HEK293 (cell line): Measurements from ENCODE around the gene RBPJL.

Source experiments
- FEZF1 ChIP-seq: fragments of 450-650 bp; formaldehyde crosslinking; IDR thresholded peaks from 2 replicates; pipeline ENCODE4 v1.5.1; 2016; ENCODE audit warnings: missing biosample characterization, missing genetic modification characterization
- GLIS2 ChIP-seq: fragments of 450-650 bp; formaldehyde crosslinking; IDR thresholded peaks from 2 replicates; pipeline ENCODE4 v1.5.1; 2016; ENCODE audit warnings: missing biosample characterization, missing genetic modification characterization
- HOXC10 ChIP-seq: sonication (generic); formaldehyde crosslinking; IDR thresholded peaks from 2 replicates; pipeline ENCODE4 v1.8.1; 2023; ENCODE audit warnings: mild to moderate bottlenecking, missing genetic modification reagents
- PRDM1 ChIP-seq: fragments of 450-650 bp; formaldehyde crosslinking; IDR thresholded peaks from 2 replicates; pipeline ENCODE4; 2016; ENCODE audit warnings: missing biosample characterization, missing genetic modification characterization
- REPIN1 ChIP-seq: fragments of 450-650 bp; formaldehyde crosslinking; IDR thresholded peaks from 2 replicates; pipeline ENCODE4 v1.5.1; 2017; ENCODE audit warnings: missing biosample characterization, missing genetic modification characterization, low read depth
- TCF7L2 ChIP-seq: IDR thresholded peaks from 2 replicates; pipeline ENCODE4 v1.6.1; 2011; ENCODE audit warnings: low read depth, mild to moderate bottlenecking, inconsistent platforms, low read length, moderate library complexity, borderline replicate concordance
- ZNF175 ChIP-seq: fragments of 450-650 bp; formaldehyde crosslinking; IDR thresholded peaks from 2 replicates; pipeline ENCODE4 v1.5.1; 2016; ENCODE audit warnings: missing biosample characterization, missing genetic modification characterization
- ZNF19 ChIP-seq: fragments of 450-650 bp; formaldehyde crosslinking; IDR thresholded peaks from 2 replicates; pipeline ENCODE4; 2016; ENCODE audit warnings: missing biosample characterization, missing genetic modification characterization, low read depth
- ZNF221 ChIP-seq: fragments of 450-650 bp; formaldehyde crosslinking; IDR thresholded peaks from 2 replicates; pipeline ENCODE4 v1.5.1; 2017; ENCODE audit warnings: missing biosample characterization, missing genetic modification characterization, borderline replicate concordance
- ZNF423 ChIP-seq: fragments of 450-650 bp; formaldehyde crosslinking; IDR thresholded peaks from 2 replicates; pipeline ENCODE4 v1.5.1; 2016; ENCODE audit warnings: missing biosample characterization, missing genetic modification characterization
- ZNF433 ChIP-seq: fragments of 450-650 bp; formaldehyde crosslinking; IDR thresholded peaks from 2 replicates; pipeline ENCODE4 v1.5.1; 2016; ENCODE audit warnings: missing biosample characterization, missing genetic modification characterization, low read depth
- ZNF510 ChIP-seq: fragments of 450-650 bp; formaldehyde crosslinking; IDR thresholded peaks from 2 replicates; pipeline ENCODE4 v1.5.1; 2018; ENCODE audit warnings: mild to moderate bottlenecking, missing genetic modification characterization, missing biosample characterization; ENCODE audit not compliant: insufficient replicate concordance
- ZNF514 ChIP-seq: fragments of 450-650 bp; formaldehyde crosslinking; IDR thresholded peaks from 2 replicates; pipeline ENCODE4 v1.5.1; 2016; ENCODE audit warnings: missing biosample characterization, missing genetic modification characterization
- ZNF529 ChIP-seq: fragments of 450-650 bp; formaldehyde crosslinking; IDR thresholded peaks from 2 replicates; pipeline ENCODE4 v1.5.1; 2017; ENCODE audit warnings: missing genetic modification characterization, missing biosample characterization; ENCODE audit not compliant: insufficient replicate concordance
- ZNF596 ChIP-seq: fragments of 450-650 bp; IDR thresholded peaks from 2 replicates; pipeline ENCODE4 v1.5.0; 2018; ENCODE audit warnings: missing biosample characterization, mild to moderate bottlenecking, missing genetic modification characterization, moderate library complexity
- ZNF621 ChIP-seq: fragments of 450-650 bp; formaldehyde crosslinking; IDR thresholded peaks from 2 replicates; pipeline ENCODE4 v1.5.1; 2017; ENCODE audit warnings: missing biosample characterization, missing genetic modification characterization
- ZNF629 ChIP-seq: fragments of 450-650 bp; formaldehyde crosslinking; IDR thresholded peaks from 2 replicates; pipeline ENCODE4 v1.5.1; 2017; ENCODE audit warnings: missing biosample characterization, missing genetic modification characterization
- ZNF76 ChIP-seq: fragments of 450-650 bp; formaldehyde crosslinking; IDR thresholded peaks from 2 replicates; pipeline ENCODE4; 2016; ENCODE audit warnings: low read depth, missing biosample characterization, missing genetic modification characterization, borderline replicate concordance
- ZNF791 ChIP-seq: fragments of 450-650 bp; formaldehyde crosslinking; IDR thresholded peaks from 2 replicates; pipeline ENCODE4 v1.5.1; 2016; ENCODE audit warnings: missing biosample characterization, missing genetic modification characterization
- ZNF837 ChIP-seq: fragments of 450-650 bp; formaldehyde crosslinking; IDR thresholded peaks from 2 replicates; pipeline ENCODE4 v1.5.1; 2016; ENCODE audit warnings: missing biosample characterization, missing genetic modification characterization
- TF ChIP-seq, protein P1 (sequence below): fragments of 450-650 bp; formaldehyde crosslinking; IDR thresholded peaks from 2 replicates; pipeline ENCODE4 v1.5.1; 2016; ENCODE audit warnings: missing biosample characterization, missing genetic modification characterization
- TF ChIP-seq, protein P2 (sequence below): fragments of 450-650 bp; formaldehyde crosslinking; IDR thresholded peaks from 2 replicates; pipeline ENCODE4 v1.5.1; 2016; ENCODE audit warnings: missing biosample characterization, missing genetic modification characterization
- TF ChIP-seq, protein P3 (sequence below): fragments of 450-650 bp; formaldehyde crosslinking; IDR thresholded peaks from 2 replicates; pipeline ENCODE4 v1.5.1; 2016; ENCODE audit warnings: missing biosample characterization, missing genetic modification characterization
- TF ChIP-seq, protein P4 (sequence below): IDR thresholded peaks from 2 replicates; pipeline ENCODE4 v1.6.1; 2011; ENCODE audit warnings: mild to moderate bottlenecking, low read depth, low read length, borderline replicate concordance
- TF ChIP-seq, protein P5 (sequence below): fragments of 450-650 bp; formaldehyde crosslinking; IDR thresholded peaks from 2 replicates; pipeline ENCODE4 v1.5.1; 2016; ENCODE audit warnings: missing biosample characterization, missing genetic modification characterization, borderline replicate concordance
- TF ChIP-seq, protein P6 (sequence below): fragments of 450-650 bp; formaldehyde crosslinking; IDR thresholded peaks from 2 replicates; pipeline ENCODE4 v1.5.1; 2016; ENCODE audit warnings: missing biosample characterization, missing genetic modification characterization

The RBPJL gene

DNA sequence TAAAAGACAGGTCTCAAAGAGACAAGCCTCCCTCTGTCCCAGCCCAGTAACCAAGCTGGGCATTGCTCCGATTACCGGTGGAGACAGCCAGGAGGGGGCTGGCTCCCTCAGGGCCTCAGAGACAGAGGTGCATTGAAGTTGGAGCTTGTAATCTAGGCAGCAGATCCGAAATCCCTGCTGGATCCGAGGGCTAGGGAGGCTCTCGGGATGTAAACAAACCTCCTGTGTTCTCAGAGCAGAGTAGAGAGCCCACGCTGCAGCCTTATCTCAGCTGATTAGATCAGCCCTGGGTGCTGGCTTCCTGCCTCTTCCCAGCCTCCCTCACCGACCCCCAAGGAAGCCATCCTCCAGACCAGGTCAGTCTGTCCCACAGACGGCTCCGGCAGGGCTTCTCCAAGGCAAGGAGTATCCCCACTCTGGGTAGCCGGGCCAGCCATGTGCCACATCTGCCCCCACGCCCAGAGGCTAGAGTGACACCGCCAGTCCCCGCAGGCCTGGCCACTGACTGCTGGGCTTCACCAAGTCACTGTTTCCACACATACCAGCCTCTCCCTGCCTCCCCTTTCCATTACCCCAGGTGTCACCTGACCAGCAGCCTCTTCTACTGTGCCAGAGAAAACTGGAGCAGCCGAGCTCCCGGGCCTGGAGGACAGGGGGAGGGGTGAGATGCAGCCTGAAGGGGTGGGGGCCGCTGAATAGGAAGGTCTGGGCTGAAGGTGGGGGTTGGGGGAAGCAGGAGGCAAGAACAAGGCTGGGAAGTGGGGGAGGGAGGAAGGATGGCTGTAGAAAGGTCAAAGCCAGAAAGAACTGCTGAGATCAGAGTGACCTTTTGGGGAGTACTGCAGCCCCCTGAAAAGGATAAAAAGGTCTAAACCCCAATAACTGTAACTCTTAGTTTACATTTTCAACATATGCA lies 35.6 kb downstream of the RBPJL start (continued):
- no peak; the same call in 1 of the 2 replicates for TF ChIP-seq FEZF1 (tag by site-specific recombination)
- no peak for TF ChIP-seq ZNF621 (tag by site-specific recombination)
- TF ChIP-seq, protein P1, sequence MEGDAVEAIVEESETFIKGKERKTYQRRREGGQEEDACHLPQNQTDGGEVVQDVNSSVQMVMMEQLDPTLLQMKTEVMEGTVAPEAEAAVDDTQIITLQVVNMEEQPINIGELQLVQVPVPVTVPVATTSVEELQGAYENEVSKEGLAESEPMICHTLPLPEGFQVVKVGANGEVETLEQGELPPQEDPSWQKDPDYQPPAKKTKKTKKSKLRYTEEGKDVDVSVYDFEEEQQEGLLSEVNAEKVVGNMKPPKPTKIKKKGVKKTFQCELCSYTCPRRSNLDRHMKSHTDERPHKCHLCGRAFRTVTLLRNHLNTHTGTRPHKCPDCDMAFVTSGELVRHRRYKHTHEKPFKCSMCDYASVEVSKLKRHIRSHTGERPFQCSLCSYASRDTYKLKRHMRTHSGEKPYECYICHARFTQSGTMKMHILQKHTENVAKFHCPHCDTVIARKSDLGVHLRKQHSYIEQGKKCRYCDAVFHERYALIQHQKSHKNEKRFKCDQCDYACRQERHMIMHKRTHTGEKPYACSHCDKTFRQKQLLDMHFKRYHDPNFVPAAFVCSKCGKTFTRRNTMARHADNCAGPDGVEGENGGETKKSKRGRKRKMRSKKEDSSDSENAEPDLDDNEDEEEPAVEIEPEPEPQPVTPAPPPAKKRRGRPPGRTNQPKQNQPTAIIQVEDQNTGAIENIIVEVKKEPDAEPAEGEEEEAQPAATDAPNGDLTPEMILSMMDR (tag by site-specific recombination) = no peak
- peak; percentile 71; the same call in 1 of the 2 replicates for TF ChIP-seq ZNF76 (tag by site-specific recombination)
- TF ChIP-seq PRDM1 = no peak
- peak; percentile 45; the same call in 1 of the 2 replicates for TF ChIP-seq ZNF629 (tag by site-specific recombination)
- TF ChIP-seq, protein P2, sequence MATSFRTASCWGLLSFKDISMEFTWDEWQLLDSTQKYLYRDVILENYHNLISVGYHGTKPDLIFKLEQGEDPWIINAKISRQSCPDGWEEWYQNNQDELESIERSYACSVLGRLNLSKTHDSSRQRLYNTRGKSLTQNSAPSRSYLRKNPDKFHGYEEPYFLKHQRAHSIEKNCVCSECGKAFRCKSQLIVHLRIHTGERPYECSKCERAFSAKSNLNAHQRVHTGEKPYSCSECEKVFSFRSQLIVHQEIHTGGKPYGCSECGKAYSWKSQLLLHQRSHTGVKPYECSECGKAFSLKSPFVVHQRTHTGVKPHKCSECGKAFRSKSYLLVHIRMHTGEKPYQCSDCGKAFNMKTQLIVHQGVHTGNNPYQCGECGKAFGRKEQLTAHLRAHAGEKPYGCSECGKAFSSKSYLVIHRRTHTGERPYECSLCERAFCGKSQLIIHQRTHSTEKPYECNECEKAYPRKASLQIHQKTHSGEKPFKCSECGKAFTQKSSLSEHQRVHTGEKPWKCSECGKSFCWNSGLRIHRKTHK (tag by site-specific recombination) = no peak
- TF ChIP-seq GLIS2 = peak; percentile 91
- TF ChIP-seq, protein P3, sequence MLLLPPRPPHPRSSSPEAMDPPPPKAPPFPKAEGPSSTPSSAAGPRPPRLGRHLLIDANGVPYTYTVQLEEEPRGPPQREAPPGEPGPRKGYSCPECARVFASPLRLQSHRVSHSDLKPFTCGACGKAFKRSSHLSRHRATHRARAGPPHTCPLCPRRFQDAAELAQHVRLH (tag by site-specific recombination) = no peak
- TF ChIP-seq TCF7L2 = no peak
- no peak for TF ChIP-seq ZNF433
- no peak for TF ChIP-seq ZNF175 (tag by site-specific recombination)
- TF ChIP-seq ZNF19 (tag by site-specific recombination) = no peak
- no peak for TF ChIP-seq ZNF596
- no peak for TF ChIP-seq ZNF423
- TF ChIP-seq HOXC10 = no peak
- TF ChIP-seq REPIN1 (tag by site-specific recombination) = no peak
- TF ChIP-seq, protein P4, sequence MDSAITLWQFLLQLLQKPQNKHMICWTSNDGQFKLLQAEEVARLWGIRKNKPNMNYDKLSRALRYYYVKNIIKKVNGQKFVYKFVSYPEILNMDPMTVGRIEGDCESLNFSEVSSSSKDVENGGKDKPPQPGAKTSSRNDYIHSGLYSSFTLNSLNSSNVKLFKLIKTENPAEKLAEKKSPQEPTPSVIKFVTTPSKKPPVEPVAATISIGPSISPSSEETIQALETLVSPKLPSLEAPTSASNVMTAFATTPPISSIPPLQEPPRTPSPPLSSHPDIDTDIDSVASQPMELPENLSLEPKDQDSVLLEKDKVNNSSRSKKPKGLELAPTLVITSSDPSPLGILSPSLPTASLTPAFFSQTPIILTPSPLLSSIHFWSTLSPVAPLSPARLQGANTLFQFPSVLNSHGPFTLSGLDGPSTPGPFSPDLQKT = no peak
- no peak for TF ChIP-seq ZNF791
- TF ChIP-seq ZNF837 = no peak
- TF ChIP-seq ZNF514 = no peak
- TF ChIP-seq ZNF529 (tag by site-specific recombination) = no peak
- TF ChIP-seq, protein P5, sequence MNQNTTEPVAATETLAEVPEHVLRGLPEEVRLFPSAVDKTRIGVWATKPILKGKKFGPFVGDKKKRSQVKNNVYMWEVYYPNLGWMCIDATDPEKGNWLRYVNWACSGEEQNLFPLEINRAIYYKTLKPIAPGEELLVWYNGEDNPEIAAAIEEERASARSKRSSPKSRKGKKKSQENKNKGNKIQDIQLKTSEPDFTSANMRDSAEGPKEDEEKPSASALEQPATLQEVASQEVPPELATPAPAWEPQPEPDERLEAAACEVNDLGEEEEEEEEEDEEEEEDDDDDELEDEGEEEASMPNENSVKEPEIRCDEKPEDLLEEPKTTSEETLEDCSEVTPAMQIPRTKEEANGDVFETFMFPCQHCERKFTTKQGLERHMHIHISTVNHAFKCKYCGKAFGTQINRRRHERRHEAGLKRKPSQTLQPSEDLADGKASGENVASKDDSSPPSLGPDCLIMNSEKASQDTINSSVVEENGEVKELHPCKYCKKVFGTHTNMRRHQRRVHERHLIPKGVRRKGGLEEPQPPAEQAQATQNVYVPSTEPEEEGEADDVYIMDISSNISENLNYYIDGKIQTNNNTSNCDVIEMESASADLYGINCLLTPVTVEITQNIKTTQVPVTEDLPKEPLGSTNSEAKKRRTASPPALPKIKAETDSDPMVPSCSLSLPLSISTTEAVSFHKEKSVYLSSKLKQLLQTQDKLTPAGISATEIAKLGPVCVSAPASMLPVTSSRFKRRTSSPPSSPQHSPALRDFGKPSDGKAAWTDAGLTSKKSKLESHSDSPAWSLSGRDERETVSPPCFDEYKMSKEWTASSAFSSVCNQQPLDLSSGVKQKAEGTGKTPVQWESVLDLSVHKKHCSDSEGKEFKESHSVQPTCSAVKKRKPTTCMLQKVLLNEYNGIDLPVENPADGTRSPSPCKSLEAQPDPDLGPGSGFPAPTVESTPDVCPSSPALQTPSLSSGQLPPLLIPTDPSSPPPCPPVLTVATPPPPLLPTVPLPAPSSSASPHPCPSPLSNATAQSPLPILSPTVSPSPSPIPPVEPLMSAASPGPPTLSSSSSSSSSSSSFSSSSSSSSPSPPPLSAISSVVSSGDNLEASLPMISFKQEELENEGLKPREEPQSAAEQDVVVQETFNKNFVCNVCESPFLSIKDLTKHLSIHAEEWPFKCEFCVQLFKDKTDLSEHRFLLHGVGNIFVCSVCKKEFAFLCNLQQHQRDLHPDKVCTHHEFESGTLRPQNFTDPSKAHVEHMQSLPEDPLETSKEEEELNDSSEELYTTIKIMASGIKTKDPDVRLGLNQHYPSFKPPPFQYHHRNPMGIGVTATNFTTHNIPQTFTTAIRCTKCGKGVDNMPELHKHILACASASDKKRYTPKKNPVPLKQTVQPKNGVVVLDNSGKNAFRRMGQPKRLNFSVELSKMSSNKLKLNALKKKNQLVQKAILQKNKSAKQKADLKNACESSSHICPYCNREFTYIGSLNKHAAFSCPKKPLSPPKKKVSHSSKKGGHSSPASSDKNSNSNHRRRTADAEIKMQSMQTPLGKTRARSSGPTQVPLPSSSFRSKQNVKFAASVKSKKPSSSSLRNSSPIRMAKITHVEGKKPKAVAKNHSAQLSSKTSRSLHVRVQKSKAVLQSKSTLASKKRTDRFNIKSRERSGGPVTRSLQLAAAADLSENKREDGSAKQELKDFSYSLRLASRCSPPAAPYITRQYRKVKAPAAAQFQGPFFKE = no peak
- TF ChIP-seq, protein P6, sequence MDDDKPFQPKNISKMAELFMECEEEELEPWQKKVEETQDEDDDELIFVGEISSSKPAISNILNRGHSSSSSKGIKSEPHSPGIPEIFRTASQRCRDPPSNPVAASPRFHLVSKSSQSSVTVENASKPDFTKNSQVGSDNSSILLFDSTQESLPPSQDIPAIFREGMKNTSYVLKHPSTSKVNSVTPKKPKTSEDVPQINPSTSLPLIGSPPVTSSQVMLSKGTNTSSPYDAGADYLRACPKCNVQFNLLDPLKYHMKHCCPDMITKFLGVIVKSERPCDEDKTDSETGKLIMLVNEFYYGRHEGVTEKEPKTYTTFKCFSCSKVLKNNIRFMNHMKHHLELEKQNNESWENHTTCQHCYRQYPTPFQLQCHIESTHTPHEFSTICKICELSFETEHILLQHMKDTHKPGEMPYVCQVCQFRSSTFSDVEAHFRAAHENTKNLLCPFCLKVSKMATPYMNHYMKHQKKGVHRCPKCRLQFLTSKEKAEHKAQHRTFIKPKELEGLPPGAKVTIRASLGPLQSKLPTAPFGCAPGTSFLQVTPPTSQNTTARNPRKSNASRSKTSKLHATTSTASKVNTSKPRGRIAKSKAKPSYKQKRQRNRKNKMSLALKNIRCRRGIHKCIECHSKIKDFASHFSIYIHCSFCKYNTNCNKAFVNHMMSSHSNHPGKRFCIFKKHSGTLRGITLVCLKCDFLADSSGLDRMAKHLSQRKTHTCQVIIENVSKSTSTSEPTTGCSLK (tag by site-specific recombination) = no peak
- no peak for TF ChIP-seq ZNF221 (tag by site-specific recombination)
- TF ChIP-seq ZNF510 = no peak
